ENCODE data around the gene ZNF575.

DNA sequence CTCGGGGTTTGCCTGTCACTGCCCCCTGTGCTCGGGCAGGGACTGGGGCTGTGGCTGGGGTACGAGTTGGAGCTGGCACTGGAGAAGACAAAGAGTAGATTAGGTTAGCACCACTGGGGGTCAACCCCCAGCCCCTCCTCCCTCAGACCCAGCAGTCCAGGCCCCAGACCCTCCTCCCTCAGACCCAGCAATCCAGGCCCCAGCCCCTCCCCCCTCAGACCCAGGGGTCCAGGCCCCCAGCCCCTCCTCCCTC is 19.1 kb downstream of the ZNF575 start:
- TF ChIP-seq, protein P1, sequence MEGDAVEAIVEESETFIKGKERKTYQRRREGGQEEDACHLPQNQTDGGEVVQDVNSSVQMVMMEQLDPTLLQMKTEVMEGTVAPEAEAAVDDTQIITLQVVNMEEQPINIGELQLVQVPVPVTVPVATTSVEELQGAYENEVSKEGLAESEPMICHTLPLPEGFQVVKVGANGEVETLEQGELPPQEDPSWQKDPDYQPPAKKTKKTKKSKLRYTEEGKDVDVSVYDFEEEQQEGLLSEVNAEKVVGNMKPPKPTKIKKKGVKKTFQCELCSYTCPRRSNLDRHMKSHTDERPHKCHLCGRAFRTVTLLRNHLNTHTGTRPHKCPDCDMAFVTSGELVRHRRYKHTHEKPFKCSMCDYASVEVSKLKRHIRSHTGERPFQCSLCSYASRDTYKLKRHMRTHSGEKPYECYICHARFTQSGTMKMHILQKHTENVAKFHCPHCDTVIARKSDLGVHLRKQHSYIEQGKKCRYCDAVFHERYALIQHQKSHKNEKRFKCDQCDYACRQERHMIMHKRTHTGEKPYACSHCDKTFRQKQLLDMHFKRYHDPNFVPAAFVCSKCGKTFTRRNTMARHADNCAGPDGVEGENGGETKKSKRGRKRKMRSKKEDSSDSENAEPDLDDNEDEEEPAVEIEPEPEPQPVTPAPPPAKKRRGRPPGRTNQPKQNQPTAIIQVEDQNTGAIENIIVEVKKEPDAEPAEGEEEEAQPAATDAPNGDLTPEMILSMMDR (conservative IDR thresholded peaks at IDR 0.05; ENCODE audit: low read depth in 2 of 2) = no peak
- no peak for TF ChIP-seq ZNF331 (CRISPR knock-in tag; IDR thresholded peaks at IDR 0.05; ENCODE audit: low read depth)
- TF ChIP-seq EZH2 (IDR thresholded peaks at IDR 0.05; ENCODE audit: low read depth, unreplicated experiment) = no peak
- no peak for TF ChIP-seq POLR2AphosphoS5 (IDR thresholded peaks at IDR 0.05; ENCODE audit: low read depth)
- TF ChIP-seq, protein P2, sequence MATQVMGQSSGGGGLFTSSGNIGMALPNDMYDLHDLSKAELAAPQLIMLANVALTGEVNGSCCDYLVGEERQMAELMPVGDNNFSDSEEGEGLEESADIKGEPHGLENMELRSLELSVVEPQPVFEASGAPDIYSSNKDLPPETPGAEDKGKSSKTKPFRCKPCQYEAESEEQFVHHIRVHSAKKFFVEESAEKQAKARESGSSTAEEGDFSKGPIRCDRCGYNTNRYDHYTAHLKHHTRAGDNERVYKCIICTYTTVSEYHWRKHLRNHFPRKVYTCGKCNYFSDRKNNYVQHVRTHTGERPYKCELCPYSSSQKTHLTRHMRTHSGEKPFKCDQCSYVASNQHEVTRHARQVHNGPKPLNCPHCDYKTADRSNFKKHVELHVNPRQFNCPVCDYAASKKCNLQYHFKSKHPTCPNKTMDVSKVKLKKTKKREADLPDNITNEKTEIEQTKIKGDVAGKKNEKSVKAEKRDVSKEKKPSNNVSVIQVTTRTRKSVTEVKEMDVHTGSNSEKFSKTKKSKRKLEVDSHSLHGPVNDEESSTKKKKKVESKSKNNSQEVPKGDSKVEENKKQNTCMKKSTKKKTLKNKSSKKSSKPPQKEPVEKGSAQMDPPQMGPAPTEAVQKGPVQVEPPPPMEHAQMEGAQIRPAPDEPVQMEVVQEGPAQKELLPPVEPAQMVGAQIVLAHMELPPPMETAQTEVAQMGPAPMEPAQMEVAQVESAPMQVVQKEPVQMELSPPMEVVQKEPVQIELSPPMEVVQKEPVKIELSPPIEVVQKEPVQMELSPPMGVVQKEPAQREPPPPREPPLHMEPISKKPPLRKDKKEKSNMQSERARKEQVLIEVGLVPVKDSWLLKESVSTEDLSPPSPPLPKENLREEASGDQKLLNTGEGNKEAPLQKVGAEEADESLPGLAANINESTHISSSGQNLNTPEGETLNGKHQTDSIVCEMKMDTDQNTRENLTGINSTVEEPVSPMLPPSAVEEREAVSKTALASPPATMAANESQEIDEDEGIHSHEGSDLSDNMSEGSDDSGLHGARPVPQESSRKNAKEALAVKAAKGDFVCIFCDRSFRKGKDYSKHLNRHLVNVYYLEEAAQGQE (IDR thresholded peaks at IDR 0.05; ENCODE audit: unreplicated experiment) = no peak
- TF ChIP-seq JUNB (IDR thresholded peaks at IDR 0.05; ENCODE audit: unreplicated experiment) = no peak
- no peak for TF ChIP-seq EZH2phosphoT487 (IDR thresholded peaks at IDR 0.05; ENCODE audit: unreplicated experiment)

Measured in GM23338 (cell line).